ENCODE data around the gene SPA17. TPM values are rescaled to one million over a fixed set of nuclear protein-coding genes. Genes with fewer than 3 reads are reported as not detected.

SPA17 gene
- total and polyA plus RNA-seq, 2 of the 8 experiments (the other 6 are each of a cell fraction or from before 2014, with no cell fraction given): 3.7 to 5.2 TPM

DNA sequence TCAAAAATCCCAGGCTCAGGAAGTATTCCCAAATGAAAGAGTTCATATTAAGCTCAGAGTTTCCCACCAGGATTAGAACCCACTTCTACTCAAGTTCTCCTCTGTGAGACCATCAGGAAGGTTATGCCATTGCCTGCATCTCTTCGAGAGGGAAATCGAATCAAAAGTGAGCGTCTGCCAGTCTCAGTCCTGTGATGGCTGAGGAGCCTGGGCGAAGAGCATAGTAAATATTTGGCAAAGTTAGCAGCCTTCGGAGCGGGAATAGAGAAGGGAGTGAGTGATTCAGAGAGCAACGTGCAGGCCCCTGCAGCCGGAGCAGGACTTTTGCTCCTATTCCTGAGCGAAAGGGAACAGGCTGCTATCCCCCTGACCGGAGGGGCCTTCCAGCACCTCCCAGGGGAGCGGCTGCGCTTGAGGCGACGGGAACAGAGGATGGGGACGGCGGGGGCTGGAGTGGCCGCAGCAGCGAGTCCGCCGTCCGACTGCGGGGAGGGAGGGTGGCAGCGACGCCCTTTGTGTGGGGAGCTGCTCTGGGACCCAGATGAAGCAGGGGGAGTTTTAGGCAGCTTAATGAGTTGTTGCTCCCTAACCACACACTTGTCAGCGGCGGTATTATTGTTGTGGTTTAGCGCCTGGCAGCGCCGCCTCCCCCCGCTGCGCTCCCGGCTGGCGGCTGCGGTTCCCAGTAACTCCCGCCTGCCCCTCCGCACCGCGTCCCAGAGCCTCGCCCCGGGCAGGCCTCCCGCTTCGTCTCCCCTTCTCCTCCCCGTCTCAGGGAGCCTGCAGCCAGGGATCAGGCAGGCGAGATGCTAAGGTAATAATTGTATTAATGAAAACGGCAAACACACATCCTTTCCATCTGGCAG, 44.3 kb downstream of the SPA17 start:
- no peak overlapping the region for H2BK12ac ChIP-seq (ENCODE audit: low read depth, low read length)
- peaks cover 0 to 5% (median 3%) of the 10 kb centered on the region in 4 experiments; a peak in 5 of 7 replicates for H3K4me1 ChIP-seq (replicated peaks in 1 of 4; ENCODE audit: control insufficient read depth in 3 of 4, insufficient read depth in 4 of 4, low read length in 3 of 4)
- H2BK15ac ChIP-seq (ENCODE audit: low read length): no peak overlapping the region
- FAIRE-seq: no peak
- H2BK120ac ChIP-seq (replicated peaks; ENCODE audit: low read depth, low read length): no peak overlapping the region
- H4K5ac ChIP-seq (ENCODE audit: insufficient read length, low read depth, low read length): no peak overlapping the region
- H3K23me2 ChIP-seq (ENCODE audit: low read depth, low read length): peaks cover 8% of the 10 kb centered on the region
- no peak overlapping the region for H2BK20ac ChIP-seq (ENCODE audit: low read length)
- H3K23ac ChIP-seq (ENCODE audit: insufficient read length): no peak overlapping the region
- peaks cover 47 to 80% (median 75%) of the 10 kb centered on the region in 4 experiments for H3K27me3 ChIP-seq (replicated peaks in 1 of 4; ENCODE audit: control insufficient read depth in 3 of 4, extremely low read depth in 1 of 4, insufficient read depth in 3 of 4, low read length in 3 of 4)
- H3K79me2 ChIP-seq (ENCODE audit: control insufficient read depth in 1 of 2, insufficient read depth in 2 of 2, low read length in 2 of 2): no peaks in the 10 kb centered on the region
- H3K27ac ChIP-seq (ENCODE audit: low read depth, low read length): no peak overlapping the region
- no peak overlapping the region for H2BK5ac ChIP-seq (ENCODE audit: low read depth, low read length)
- no peak overlapping the region for H2AFZ ChIP-seq (ENCODE audit: low read length)
- H3K4ac ChIP-seq (replicated peaks; ENCODE audit: insufficient read length, low read depth, low read length): no peak overlapping the region
- H3K9ac ChIP-seq (replicated peaks in 1 of 4; ENCODE audit: extremely low read depth in 1 of 4, low read depth in 3 of 4, low read length in 3 of 4): no peak overlapping the region
- peak overlapping the region; percentile 81 to 87 for H3K4me2 ChIP-seq (ENCODE audit: insufficient read depth in 1 of 2, low read depth in 2 of 2, low read length in 2 of 2)
- no peak overlapping the region for H3K56ac ChIP-seq (replicated peaks; ENCODE audit: insufficient read length, low read depth, low read length)
- 4% methylated on average over 45 of the region's 45 CpGs; no CpG with 5 or more reads in 1 of the 2 experiments for WGBS, 2 experiments (ENCODE audit: extremely low coverage in 1 of 2, insufficient coverage in 1 of 2, insufficient read length in 1 of 2, insufficient replicate concordance in 2 of 2, low coverage in 1 of 2, low lambda C conversion rate in 2 of 2, missing lambda C conversion rate in 1 of 2)
- H4K8ac ChIP-seq (ENCODE audit: extremely low read depth, insufficient read depth, low read length): 0 out of 2 replicates have a peak overlapping the region, but pooled peaks have one; percentile 51
- H3K9me3 ChIP-seq (ENCODE audit: insufficient read depth in 2 of 2, low read depth in 1 of 2, low read length in 1 of 2): no peaks in the 10 kb centered on the region
- H3K36me3 ChIP-seq (ENCODE audit: control insufficient read depth in 2 of 4, insufficient read depth in 4 of 4, low read length in 3 of 4): no peaks in the 10 kb centered on the region
- CTCF ChIA-PET (ENCODE audit: partially characterized antibody): interaction anchor here (0.9 to 1.6 kb wide), 7 partner anchors 16 to 53 kb away, joined by 3 to 6 read pairs (median 4); partner anchors contain the start of gene ESAM
- peak in 1 of 2 experiments; percentile 67 for DNase-seq (ENCODE audit: low read depth in 1 of 2, low spot score in 2 of 2)
- POLR2A ChIA-PET (ENCODE audit: partially characterized antibody): interaction anchor here (1.2 to 1.6 kb wide), 3 partner anchors 11 to 82 kb away, joined by 3 to 5 read pairs (median 3); partner anchors contain the start of gene MSANTD2
- no peak overlapping the region for H2AK5ac ChIP-seq (ENCODE audit: low read depth, low read length)
- no peaks in the 10 kb centered on the region for H3K79me1 ChIP-seq (ENCODE audit: low read depth, low read length)
- H3K14ac ChIP-seq (ENCODE audit: insufficient read length): no peak overlapping the region
- no peak overlapping the region for H4K91ac ChIP-seq (replicated peaks; ENCODE audit: insufficient read length, low read length)
- H3K4me3 ChIP-seq (ENCODE audit: extremely low read depth in 1 of 4, insufficient read depth in 2 of 4, low read depth in 3 of 4, low read length in 4 of 4): peak overlapping the region; percentile 32 to 60 (median 54); a peak in 7 of 8 replicates
- no peaks in the 10 kb centered on the region for H4K20me1 ChIP-seq (replicated peaks in 1 of 2; ENCODE audit: control insufficient read depth in 1 of 2, insufficient read depth in 2 of 2, low read length in 2 of 2)
- no peak overlapping the region for H3K18ac ChIP-seq (ENCODE audit: extremely low read depth, low read length)
- no peak for TF ChIP-seq TAF1 (IDR thresholded peaks at IDR 0.05; ENCODE audit: low read depth, low read length)
- TF ChIP-seq KDM1A (IDR thresholded peaks at IDR 0.05; ENCODE audit: borderline replicate concordance, low read length): no peak
- TF ChIP-seq RNF2 (IDR thresholded peaks at IDR 0.05; ENCODE audit: borderline replicate concordance, low read depth, low read length, missing control alignments, poor library complexity, severe bottlenecking): peak; percentile 71
- TF ChIP-seq KDM4A (IDR thresholded peaks at IDR 0.05; ENCODE audit: low read depth, low read length, severe bottlenecking): peak; percentile 92
- TF ChIP-seq SP4 (IDR thresholded peaks at IDR 0.05; ENCODE audit: low read length): no peak
- peak; percentile 87 for TF ChIP-seq SUZ12 (IDR thresholded peaks at IDR 0.05; ENCODE audit: low read length)
- TF ChIP-seq JUN (IDR thresholded peaks at IDR 0.05; ENCODE audit: low read depth, low read length): no peak
- no peak for TF ChIP-seq SAP30 (IDR thresholded peaks at IDR 0.05; ENCODE audit: insufficient read depth, insufficient replicate concordance, low read length)
- TF ChIP-seq, protein P1, sequence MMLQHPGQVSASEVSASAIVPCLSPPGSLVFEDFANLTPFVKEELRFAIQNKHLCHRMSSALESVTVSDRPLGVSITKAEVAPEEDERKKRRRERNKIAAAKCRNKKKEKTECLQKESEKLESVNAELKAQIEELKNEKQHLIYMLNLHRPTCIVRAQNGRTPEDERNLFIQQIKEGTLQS (IDR thresholded peaks at IDR 0.05; ENCODE audit: insufficient read depth, low read depth, low read length): no peak
- no peak for TF ChIP-seq CHD2 (IDR thresholded peaks at IDR 0.05; ENCODE audit: low read length)

Data from H1 (cell line).